Gastroesophageal sphincter (tissue), 3 donors: Measurements from ENCODE around the gene PARD3B.

Experiments used
- EP300 ChIP-seq: sonication (generic); formaldehyde crosslinking; IDR thresholded peaks from one replicate; pipeline ENCODE4 v1.6.1; 2017; ENCODE audit warnings: antibody characterized with exemption, mild to moderate bottlenecking
- POLR2A ChIP-seq, 2 donors: fragments of 450-650 bp; IDR thresholded peaks; one replicate each; pipeline ENCODE4 v1.6.1; 2017; ENCODE audit warnings: antibody characterized with exemption in 2 of 2, mild to moderate bottlenecking in 2 of 2, moderate library complexity in 1 of 2
- POLR2AphosphoS5 ChIP-seq: sonication (generic); formaldehyde crosslinking; IDR thresholded peaks from one replicate; pipeline ENCODE4 v1.6.1; 2017; ENCODE audit warnings: antibody characterized with exemption
- TF ChIP-seq, protein P1 (sequence below), 4 experiments: fragments of 200-600 bp in 2 of 4; fragments of 450-650 bp in 2 of 4; sonication (generic) in 1 of 4; IDR thresholded peaks; one replicate each; pipeline ENCODE4 v1.5.1; 2017 to 2019; ENCODE audit warnings: antibody characterized with exemption in 4 of 4, mild to moderate bottlenecking in 2 of 4, moderate library complexity in 2 of 4

DNA sequence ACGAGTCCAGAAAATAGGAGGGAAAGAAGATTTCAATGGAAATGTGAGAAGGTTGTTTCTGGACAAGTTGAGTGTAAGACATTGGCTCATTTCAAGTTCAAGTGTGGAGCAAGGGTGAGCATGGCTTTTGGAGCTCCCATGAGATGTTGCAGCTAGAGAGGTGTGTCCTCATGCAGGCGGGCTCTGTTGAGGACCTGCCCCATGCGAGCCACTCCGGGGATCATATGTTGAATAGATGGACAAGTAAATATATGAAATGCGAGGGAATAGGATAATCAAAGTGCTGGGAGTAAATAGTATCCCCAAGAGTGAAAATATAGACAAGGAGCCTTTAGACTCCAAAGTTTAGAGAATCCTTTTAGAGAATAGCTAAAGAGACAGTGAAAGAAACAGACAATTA lies 936.6 kb downstream of the PARD3B start:
- TF ChIP-seq, protein P1, sequence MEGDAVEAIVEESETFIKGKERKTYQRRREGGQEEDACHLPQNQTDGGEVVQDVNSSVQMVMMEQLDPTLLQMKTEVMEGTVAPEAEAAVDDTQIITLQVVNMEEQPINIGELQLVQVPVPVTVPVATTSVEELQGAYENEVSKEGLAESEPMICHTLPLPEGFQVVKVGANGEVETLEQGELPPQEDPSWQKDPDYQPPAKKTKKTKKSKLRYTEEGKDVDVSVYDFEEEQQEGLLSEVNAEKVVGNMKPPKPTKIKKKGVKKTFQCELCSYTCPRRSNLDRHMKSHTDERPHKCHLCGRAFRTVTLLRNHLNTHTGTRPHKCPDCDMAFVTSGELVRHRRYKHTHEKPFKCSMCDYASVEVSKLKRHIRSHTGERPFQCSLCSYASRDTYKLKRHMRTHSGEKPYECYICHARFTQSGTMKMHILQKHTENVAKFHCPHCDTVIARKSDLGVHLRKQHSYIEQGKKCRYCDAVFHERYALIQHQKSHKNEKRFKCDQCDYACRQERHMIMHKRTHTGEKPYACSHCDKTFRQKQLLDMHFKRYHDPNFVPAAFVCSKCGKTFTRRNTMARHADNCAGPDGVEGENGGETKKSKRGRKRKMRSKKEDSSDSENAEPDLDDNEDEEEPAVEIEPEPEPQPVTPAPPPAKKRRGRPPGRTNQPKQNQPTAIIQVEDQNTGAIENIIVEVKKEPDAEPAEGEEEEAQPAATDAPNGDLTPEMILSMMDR (IDR thresholded peaks at IDR 0.05) = no peak
- TF ChIP-seq POLR2AphosphoS5 (no peak), POLR2A (IDR thresholded peaks at IDR 0.05) (no peak), EP300 (no peak)
